Measurements from ENCODE around the gene PCDHGB3.

PCDHGB3 gene

DNA sequence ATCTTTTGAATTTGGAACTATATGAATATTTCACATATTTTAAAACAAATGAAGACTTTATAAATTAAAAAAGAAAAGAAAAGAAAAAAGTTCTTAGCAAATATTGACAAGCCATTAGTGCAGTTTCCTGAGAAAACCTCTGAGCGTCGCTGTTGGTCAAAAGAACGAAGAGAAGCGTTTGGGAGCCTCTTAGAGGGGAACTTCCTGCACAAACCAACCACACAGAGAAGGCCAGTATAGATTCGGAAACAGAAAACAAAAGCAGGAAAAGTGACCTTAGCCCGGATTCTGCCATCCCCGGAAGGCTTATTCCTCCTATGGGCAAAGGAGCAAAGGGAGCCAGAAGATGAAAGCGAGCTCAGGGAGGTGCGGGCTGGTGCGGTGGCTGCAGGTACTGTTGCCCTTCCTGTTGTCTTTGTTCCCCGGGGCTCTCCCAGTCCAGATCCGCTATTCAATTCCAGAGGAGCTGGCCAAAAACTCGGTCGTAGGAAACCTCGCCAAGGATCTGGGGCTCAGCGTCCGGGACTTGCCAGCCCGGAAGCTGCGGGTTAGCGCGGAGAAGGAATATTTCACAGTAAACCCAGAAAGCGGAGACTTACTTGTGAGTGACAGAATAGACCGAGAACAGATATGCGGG is 10.1 kb upstream of the PCDHGB3 start, which contains the start of gene PCDHGB2:
PCDHGB2 (plus strand) TSS at position 205 of the 637 bp plus-strand sequence; CDS start at position 347, 142 bp downstream.
- Histone ChIP-seq H2AFZ (ENCODE audit: low read length) (peak within 1 kb of the TSS; percentile 55; the same call in 1 of the 2 replicates), H3K4me1 (ENCODE audit: low read length) (no peaks in the 10 kb centered on the region), H3K27ac (ENCODE audit: low read length) (no peak within 1 kb of the TSS), H3F3A (ENCODE audit: insufficient read depth, low read length) (no peaks in the 10 kb centered on the region), H3K36me3 (replicated peaks; ENCODE audit: insufficient read depth, low read length) (no peaks in the 10 kb centered on the region), H4K20me1 (ENCODE audit: insufficient read depth, low read length) (no peaks in the 10 kb centered on the region), H3K4me3 (ENCODE audit: low read length) (peak within 1 kb of the TSS; percentile 48), H3K9me2 (replicated peaks; ENCODE audit: insufficient read depth, low read length) (no peaks in the 10 kb centered on the region), H3K4me2 (ENCODE audit: low read depth, low read length) (peak within 1 kb of the TSS; percentile 46), H3K9ac (ENCODE audit: low read length) (no peak within 1 kb of the TSS), H3K9me3 (replicated peaks; ENCODE audit: insufficient read depth, low read length) (no peaks in the 10 kb centered on the region), H3K27me3 (replicated peaks; ENCODE audit: insufficient read depth, low read length) (no peaks in the 10 kb centered on the region; the same call in 1 of the 2 replicates), H3K79me2 (ENCODE audit: low read length) (no peaks in the 10 kb centered on the region)
- DNase-seq: peak; percentile 50
- TF ChIP-seq CTCF (IDR thresholded peaks at IDR 0.05; ENCODE audit: low read length) (peak; percentile 46), EZH2phosphoT487 (IDR thresholded peaks at IDR 0.05; ENCODE audit: low read length) (no peak)

- Histone ChIP-seq H4K20me1 (ENCODE audit: insufficient read depth, low read length) (no peaks in the 10 kb centered on the region), H3F3A (ENCODE audit: insufficient read depth, low read length) (no peaks in the 10 kb centered on the region), H3K27ac (ENCODE audit: low read length) (no peak overlapping the region), H3K4me2 (ENCODE audit: low read depth, low read length) (no peak overlapping the region), H3K36me3 (replicated peaks; ENCODE audit: insufficient read depth, low read length) (no peaks in the 10 kb centered on the region), H3K9me2 (replicated peaks; ENCODE audit: insufficient read depth, low read length) (no peaks in the 10 kb centered on the region), H2AFZ (ENCODE audit: low read length) (no peak overlapping the region), H3K4me1 (ENCODE audit: low read length) (no peaks in the 10 kb centered on the region), H3K79me2 (ENCODE audit: low read length) (no peaks in the 10 kb centered on the region), H3K9ac (ENCODE audit: low read length) (no peak overlapping the region), H3K9me3 (replicated peaks; ENCODE audit: insufficient read depth, low read length) (no peaks in the 10 kb centered on the region), H3K4me3 (ENCODE audit: low read length) (no peak overlapping the region), H3K27me3 (replicated peaks; ENCODE audit: insufficient read depth, low read length) (no peaks in the 10 kb centered on the region; the same call in 1 of the 2 replicates)
- no peak for DNase-seq
- TF ChIP-seq CTCF (IDR thresholded peaks at IDR 0.05; ENCODE audit: low read length) (no peak), EZH2phosphoT487 (IDR thresholded peaks at IDR 0.05; ENCODE audit: low read length) (no peak), EZH2 (optimal IDR thresholded peaks at IDR 0.05; ENCODE audit: low read depth, low read length) (no peak)
Observed at GRCh38 chr5:141360685-141361084, 9.4 kb upstream of the PCDHGB3 start.

DNA sequence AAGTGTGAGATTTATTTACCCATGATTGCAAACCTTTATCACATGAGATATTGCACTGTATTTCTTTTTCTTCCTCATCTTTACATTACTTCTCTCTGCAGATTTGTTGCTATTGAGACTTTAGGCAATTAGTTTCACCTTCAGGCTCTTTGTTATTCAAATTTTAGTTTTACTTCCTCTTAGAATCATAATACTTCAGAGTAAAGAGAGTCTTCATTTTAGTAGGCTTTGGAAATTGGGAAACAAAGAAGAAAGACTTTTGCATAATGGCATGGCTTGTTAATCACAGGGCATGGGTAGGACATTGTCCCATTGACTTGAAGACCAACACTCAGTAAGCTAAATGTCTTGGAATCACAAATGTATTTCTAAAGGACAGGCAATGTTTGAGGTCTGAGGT is 7.3 kb upstream of the PCDHGB3 start:
- H3K9ac ChIP-seq (ENCODE audit: low read length): no peak overlapping the region
- no peaks in the 10 kb centered on the region for H3K9me2 ChIP-seq (replicated peaks; ENCODE audit: insufficient read depth, low read length)
- no peak for DNase-seq
- H3K79me2 ChIP-seq (ENCODE audit: low read length): no peaks in the 10 kb centered on the region
- no peaks in the 10 kb centered on the region for H3K36me3 ChIP-seq (replicated peaks; ENCODE audit: insufficient read depth, low read length)
- no peak overlapping the region for H3K27ac ChIP-seq (ENCODE audit: low read length)
- H3K27me3 ChIP-seq (replicated peaks; ENCODE audit: insufficient read depth, low read length): no peaks in the 10 kb centered on the region; the same call in none of the 2 replicates
- TF ChIP-seq EZH2 (optimal IDR thresholded peaks at IDR 0.05; ENCODE audit: low read depth, low read length): no peak
- no peak for TF ChIP-seq CTCF (IDR thresholded peaks at IDR 0.05; ENCODE audit: low read length)
- TF ChIP-seq EZH2phosphoT487 (IDR thresholded peaks at IDR 0.05; ENCODE audit: low read length): no peak
- H4K20me1 ChIP-seq (ENCODE audit: insufficient read depth, low read length): no peaks in the 10 kb centered on the region
- no peaks in the 10 kb centered on the region for H3F3A ChIP-seq (ENCODE audit: insufficient read depth, low read length)
- H3K9me3 ChIP-seq (replicated peaks; ENCODE audit: insufficient read depth, low read length): no peaks in the 10 kb centered on the region
- no peak overlapping the region for H3K4me2 ChIP-seq (ENCODE audit: low read depth, low read length)
- no peak overlapping the region for H2AFZ ChIP-seq (ENCODE audit: low read length)
- H3K4me1 ChIP-seq (ENCODE audit: low read length): no peaks in the 10 kb centered on the region
- no peak overlapping the region for H3K4me3 ChIP-seq (ENCODE audit: low read length)

All from MM.1S (cell line).